Hematopoietic multipotent progenitor cell treated with erythropoietin and hydrocortisone succinate and interleukin-3 and kit ligand, for 17 days (in vitro differentiated cells): ENCODE measurements around the gene SERPIND1.
"Not testable (repeated sequence)": the region's sequence is repeated elsewhere in the genome, so short reads cannot be mapped to it uniquely, and the experiment has no call there.

Experiments used
- DNase-seq: peaks from one replicate; pipeline ENCODE4 v3.0.0-alpha.2; 2015; ENCODE audit warnings: low spot score

SERPIND1 gene

GRCh38 chr22:20747223-20747622 is 26.7 kb upstream of the SERPIND1 start:
- no peak for DNase-seq

- DNase-seq: no peak
Measured at GRCh38 chr22:20748082-20748481, 25.8 kb upstream of the SERPIND1 start.

GRCh38 chr22:20748731-20749428 is 25.0 kb upstream of the SERPIND1 start:
- no peak for DNase-seq

- DNase-seq: no peak
Measured at GRCh38 chr22:20749453-20749852, 24.5 kb upstream of the SERPIND1 start.

- DNase-seq: peak; percentile 73
Measured at GRCh38 chr22:20750461-20751184, 23.3 kb upstream of the SERPIND1 start.

- DNase-seq: no peak
Measured at GRCh38 chr22:20751185-20751851, 22.6 kb upstream of the SERPIND1 start.

- no peak for DNase-seq
Measured at GRCh38 chr22:20752104-20752741, 21.7 kb upstream of the SERPIND1 start.

- no peak for DNase-seq
Measured at GRCh38 chr22:20752873-20753272, 21.0 kb upstream of the SERPIND1 start.

GRCh38 chr22:20756846-20757245 is 17.1 kb upstream of the SERPIND1 start:
- no peak for DNase-seq

GRCh38 chr22:20758688-20759087 is 15.2 kb upstream of the SERPIND1 start:
- no peak for DNase-seq

GRCh38 chr22:20760084-20760483 is 13.8 kb upstream of the SERPIND1 start:
- DNase-seq: no peak

GRCh38 chr22:20761536-20761935 is 12.4 kb upstream of the SERPIND1 start:
- DNase-seq: no peak

- no peak for DNase-seq
Measured at GRCh38 chr22:20762233-20762796, 11.6 kb upstream of the SERPIND1 start.

- no peak for DNase-seq
Measured at GRCh38 chr22:20763630-20764470, 10.1 kb upstream of the SERPIND1 start.

- DNase-seq: no peak
Measured at GRCh38 chr22:20764471-20764720, 9.5 kb upstream of the SERPIND1 start.

- DNase-seq: no peak
Measured at GRCh38 chr22:20764729-20765128, 9.2 kb upstream of the SERPIND1 start.

GRCh38 chr22:20765938-20766337 is 8.0 kb upstream of the SERPIND1 start:
- DNase-seq: no peak

GRCh38 chr22:20766530-20766929 is 7.4 kb upstream of the SERPIND1 start:
- DNase-seq: no peak

GRCh38 chr22:20769496-20769826 is 4.5 kb upstream of the SERPIND1 start:
- not testable (repeated sequence) for DNase-seq

GRCh38 chr22:20771918-20772625 is 1.8 kb upstream of the SERPIND1 start:
- DNase-seq: no peak

- no peak for DNase-seq
Measured at GRCh38 chr22:20774882-20775281, 969 bp downstream of the SERPIND1 start.
